HEK293 (cell line): ENCODE measurements around the gene EMSY.

Experiments used
- PRDM4 ChIP-seq: fragments of 450-650 bp; formaldehyde crosslinking; IDR thresholded peaks from 2 replicates; pipeline ENCODE4 v1.5.1; 2017; ENCODE audit warnings: missing biosample characterization, missing genetic modification characterization
- ZBTB26 ChIP-seq: fragments of 450-650 bp; formaldehyde crosslinking; optimal IDR thresholded peaks from 2 replicates; pipeline ENCODE3; 2016; ENCODE audit warnings: missing biosample characterization, mild to moderate bottlenecking, missing genetic modification characterization
- ZNF10 ChIP-seq: fragments of 450-650 bp; formaldehyde crosslinking; IDR thresholded peaks from 2 replicates; pipeline ENCODE4 v1.5.1; 2017; ENCODE audit warnings: missing biosample characterization, missing genetic modification characterization

The EMSY gene

GRCh38 chr11:76602431-76602861 is 157.6 kb downstream of the EMSY start (continued):
- TF ChIP-seq ZBTB26 (tag by site-specific recombination) (no peak), ZNF10 (tag by site-specific recombination) (no peak), PRDM4 (no peak)
